K562 (cell line): Measurements from ENCODE around the gene HNRNPM. TPM values are rescaled to one million over a fixed set of nuclear protein-coding genes. Genes with fewer than 3 reads are reported as not detected.
A peak's percentile ranks its signal among the peaks of the same experiment; 100 is the strongest.

ENCODE experiments used
- CBX8 ChIP-seq: fragments of 200-600 bp; sonication (generic); IDR thresholded peaks from 2 replicates; pipeline ENCODE4 v1.6.1; 2012; ENCODE audit warnings: borderline replicate concordance, mixed run types, low read depth, mild to moderate bottlenecking, moderate library complexity, mixed read lengths, low read length, control low read depth, inconsistent platforms; ENCODE audit not compliant: poor library complexity, severe bottlenecking; ENCODE audit errors: extremely low read depth
- CUX1 ChIP-seq: fragments of 200-800 bp; sonication (Bioruptor generic); IDR thresholded peaks from 2 replicates; pipeline ENCODE4 v1.6.1; 2016; ENCODE audit warnings: missing genetic modification characterization, missing compliant biosample characterization
- ETS1 ChIP-seq: conservative IDR thresholded peaks from 2 replicates; pipeline ENCODE4 v1.6.1; 2011; ENCODE audit warnings: low read depth, mild to moderate bottlenecking, low read length; ENCODE audit not compliant: control insufficient read depth
- FOXM1 ChIP-seq, 2 experiments: fragments of 450-650 bp in 1 of 2; sonication (generic) in 1 of 2; formaldehyde crosslinking in 1 of 2; IDR thresholded peaks; 2 replicates each; pipeline versions ENCODE4 v1.6.1 to v1.9.0; 2017 to 2022; ENCODE audit warnings: low read depth in 2 of 2, mild to moderate bottlenecking in 2 of 2, missing genetic modification reagents in 1 of 2, moderate library complexity in 1 of 2
- GABPB1 ChIP-seq: sonication (generic); formaldehyde crosslinking; IDR thresholded peaks from 2 replicates; pipeline ENCODE4 v1.8.0; 2022; ENCODE audit warnings: mild to moderate bottlenecking, missing genetic modification reagents
- HOXB6 ChIP-seq: fragments of 250-450 bp; sonication (Bioruptor Pico); IDR thresholded peaks from 2 replicates; pipeline ENCODE4 v1.5.1; 2022; ENCODE audit warnings: mild to moderate bottlenecking, borderline replicate concordance
- IRF1 ChIP-seq: sonication (generic); formaldehyde crosslinking; IDR thresholded peaks from 2 replicates; pipeline ENCODE4 v1.8.0; 2022; ENCODE audit warnings: missing genetic modification reagents, mild to moderate bottlenecking, borderline replicate concordance
- KAT2B ChIP-seq: IDR thresholded peaks from one replicate; pipeline ENCODE4 v1.6.1; 2012; ENCODE audit warnings: low read depth, mild to moderate bottlenecking, control low read depth, inconsistent platforms, low read length, moderate library complexity
- KLF13 ChIP-seq: fragments of 450-650 bp; IDR thresholded peaks from 2 replicates; pipeline ENCODE4 v1.6.1; 2016; ENCODE audit warnings: missing genetic modification characterization, low read depth, mild to moderate bottlenecking, missing compliant biosample characterization, moderate library complexity, borderline replicate concordance
- NR2F6 ChIP-seq: fragments of 450-650 bp; formaldehyde crosslinking; IDR thresholded peaks from 2 replicates; pipeline ENCODE4 v1.4.0; 2020; ENCODE audit warnings: mild to moderate bottlenecking
- PTBP1 ChIP-seq: fragments of 200-400 bp; formaldehyde crosslinking; IDR thresholded peaks from 2 replicates; pipeline ENCODE4 v1.6.1; 2017; ENCODE audit warnings: low read depth, low read length
- TFE3 ChIP-seq: fragments of 450-650 bp; formaldehyde crosslinking; IDR thresholded peaks from 2 replicates; pipeline ENCODE4 v1.4.0; 2020; ENCODE audit warnings: mild to moderate bottlenecking, mixed read lengths
- U2AF1 ChIP-seq: fragments of 200-400 bp; formaldehyde crosslinking; optimal IDR thresholded peaks from 2 replicates; pipeline ENCODE3; 2017; ENCODE audit warnings: mild to moderate bottlenecking, low read depth, low read length, moderate library complexity
- ZBTB26 ChIP-seq: fragments of 450-650 bp; formaldehyde crosslinking; IDR thresholded peaks from 2 replicates; pipeline ENCODE4 v1.4.0; 2022; ENCODE audit warnings: missing genetic modification characterization
- ZNF239 ChIP-seq: fragments of 250-450 bp; sonication (Bioruptor Pico); IDR thresholded peaks from 2 replicates; pipeline ENCODE4 v1.4.0; 2020; ENCODE audit warnings: mild to moderate bottlenecking
- polyA plus RNA-seq, 8 experiments: library from polyadenylated mRNA; depleted of rRNA in 4 of 8; stranded (reverse) in 5 of 8; unstranded in 3 of 8; fragments of >200 nt; fragmentation: Nextera tagmentation in 2 of 8; fragmentation: Illumina TruSeq in 1 of 8; extraction: Ambion mirVana in 2 of 8; extraction: Trizol in 1 of 8; gene quantifications; 2 replicates each; pipeline versions ENCODE4 v1.2.1 to v1.2.3, GENCODE V29; 2011 to 2014; ENCODE audit warnings: inconsistent platforms in 1 of 8, missing spikeins in 1 of 8
- total RNA-seq, 7 experiments: library from RNA; depleted of rRNA in 6 of 7; stranded (reverse); fragments of >200 nt in 6 of 7; fragmentation: Illumina TruSeq in 2 of 7; extraction: Trizol in 2 of 7; gene quantifications; 2 replicates each; pipeline versions ENCODE4 v1.2.1 to v1.2.3, GENCODE V29; 2011 to 2021; ENCODE audit warnings: low replicate concordance in 1 of 7

The HNRNPM gene
- total and polyA plus RNA-seq, 9 of the 15 experiments (the other 6 are each of a cell fraction or from before 2014, with no cell fraction given): 11.1 to 340 (median 195) TPM

- TF ChIP-seq ETS1 (peak; percentile 43; the same call in 1 of the 2 replicates), U2AF1 (peak; percentile 34), CBX8 (no peak), ZBTB26 (no peak), GABPB1 (peak; percentile 75), NR2F6 (no peak), CUX1 (CRISPR knock-in tag) (no peak), KLF13 (peak; percentile 43; the same call in 1 of the 2 replicates), ZNF239 (CRISPR knock-in tag) (no peak), FOXM1 (IDR thresholded peaks at IDR 0.05; ENCODE audit: low read depth) (no peak), FOXM1 (CRISPR knock-in tag; IDR thresholded peaks at IDR 0.05; ENCODE audit: low read depth) (no peak), KAT2B (peak; percentile 42), PTBP1 (no peak), IRF1 (0 out of 2 replicates have a peak, but pooled peaks have one; percentile 60), TFE3 (CRISPR knock-in tag) (peak; percentile 98), HOXB6 (CRISPR knock-in tag) (no peak)
Observed at GRCh38 chr19:8444677-8445487, at the start of gene HNRNPM (continued).
